ENCODE measurements around the gene KDM4B. TPM values are rescaled to one million over a fixed set of nuclear protein-coding genes. Genes with fewer than 3 reads are reported as not detected.

The KDM4B gene
- total RNA-seq, 1 donor from 2014 or later: 153 TPM

DNA sequence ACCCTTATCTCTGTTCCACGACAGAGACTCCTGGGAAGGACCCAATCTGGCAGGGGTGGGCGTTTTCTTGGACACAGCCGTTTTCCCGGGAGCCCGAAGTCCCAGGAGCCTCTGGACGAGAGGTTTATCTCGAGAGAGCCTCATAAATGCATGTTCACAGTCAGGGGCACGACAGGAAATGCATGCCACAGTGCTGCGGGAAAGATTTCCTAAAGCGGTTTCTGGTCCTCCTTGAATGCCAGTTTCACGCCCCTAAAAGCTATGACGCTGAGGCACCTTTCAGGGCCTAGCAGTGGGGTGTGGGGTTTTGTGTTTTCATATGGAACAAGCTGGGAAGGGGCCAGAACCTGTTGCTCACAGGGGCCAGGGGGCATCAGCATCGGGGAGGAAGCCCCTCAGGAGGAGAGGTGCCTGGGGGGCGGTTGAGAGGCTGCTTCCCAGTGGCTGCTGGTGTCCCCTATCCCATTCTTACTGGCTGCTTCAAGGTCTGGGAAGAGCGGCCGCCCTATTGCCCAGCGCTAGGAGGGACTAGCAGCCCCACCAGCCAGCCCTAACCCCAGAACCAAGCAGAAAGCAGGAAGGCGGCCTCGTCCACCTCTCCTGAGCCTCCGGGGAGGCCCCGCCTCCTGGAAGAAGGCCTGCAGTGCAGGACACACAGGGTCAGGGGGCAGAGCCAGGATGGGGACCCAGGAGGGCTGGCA lies 157.0 kb downstream of the KDM4B start:
- TF ChIP-seq, protein P1, sequence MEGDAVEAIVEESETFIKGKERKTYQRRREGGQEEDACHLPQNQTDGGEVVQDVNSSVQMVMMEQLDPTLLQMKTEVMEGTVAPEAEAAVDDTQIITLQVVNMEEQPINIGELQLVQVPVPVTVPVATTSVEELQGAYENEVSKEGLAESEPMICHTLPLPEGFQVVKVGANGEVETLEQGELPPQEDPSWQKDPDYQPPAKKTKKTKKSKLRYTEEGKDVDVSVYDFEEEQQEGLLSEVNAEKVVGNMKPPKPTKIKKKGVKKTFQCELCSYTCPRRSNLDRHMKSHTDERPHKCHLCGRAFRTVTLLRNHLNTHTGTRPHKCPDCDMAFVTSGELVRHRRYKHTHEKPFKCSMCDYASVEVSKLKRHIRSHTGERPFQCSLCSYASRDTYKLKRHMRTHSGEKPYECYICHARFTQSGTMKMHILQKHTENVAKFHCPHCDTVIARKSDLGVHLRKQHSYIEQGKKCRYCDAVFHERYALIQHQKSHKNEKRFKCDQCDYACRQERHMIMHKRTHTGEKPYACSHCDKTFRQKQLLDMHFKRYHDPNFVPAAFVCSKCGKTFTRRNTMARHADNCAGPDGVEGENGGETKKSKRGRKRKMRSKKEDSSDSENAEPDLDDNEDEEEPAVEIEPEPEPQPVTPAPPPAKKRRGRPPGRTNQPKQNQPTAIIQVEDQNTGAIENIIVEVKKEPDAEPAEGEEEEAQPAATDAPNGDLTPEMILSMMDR (IDR thresholded peaks at IDR 0.05; ENCODE audit: partially characterized antibody, unreplicated experiment): no peak
- Mint-ChIP-seq H3K27me3 (ENCODE audit: unreplicated experiment) (peaks cover 21% of the 10 kb centered on the region), H3K4me1 (ENCODE audit: low read depth, unreplicated experiment) (peaks cover 30% of the 10 kb centered on the region), H3K36me3 (ENCODE audit: unreplicated experiment) (no peaks in the 10 kb centered on the region), H3K4me3 (ENCODE audit: unreplicated experiment) (no peak overlapping the region), H3K27ac (ENCODE audit: unreplicated experiment) (no peak overlapping the region), H3K9me3 (ENCODE audit: unreplicated experiment) (peaks cover 23% of the 10 kb centered on the region)
- DNase-seq: no peak

DNA sequence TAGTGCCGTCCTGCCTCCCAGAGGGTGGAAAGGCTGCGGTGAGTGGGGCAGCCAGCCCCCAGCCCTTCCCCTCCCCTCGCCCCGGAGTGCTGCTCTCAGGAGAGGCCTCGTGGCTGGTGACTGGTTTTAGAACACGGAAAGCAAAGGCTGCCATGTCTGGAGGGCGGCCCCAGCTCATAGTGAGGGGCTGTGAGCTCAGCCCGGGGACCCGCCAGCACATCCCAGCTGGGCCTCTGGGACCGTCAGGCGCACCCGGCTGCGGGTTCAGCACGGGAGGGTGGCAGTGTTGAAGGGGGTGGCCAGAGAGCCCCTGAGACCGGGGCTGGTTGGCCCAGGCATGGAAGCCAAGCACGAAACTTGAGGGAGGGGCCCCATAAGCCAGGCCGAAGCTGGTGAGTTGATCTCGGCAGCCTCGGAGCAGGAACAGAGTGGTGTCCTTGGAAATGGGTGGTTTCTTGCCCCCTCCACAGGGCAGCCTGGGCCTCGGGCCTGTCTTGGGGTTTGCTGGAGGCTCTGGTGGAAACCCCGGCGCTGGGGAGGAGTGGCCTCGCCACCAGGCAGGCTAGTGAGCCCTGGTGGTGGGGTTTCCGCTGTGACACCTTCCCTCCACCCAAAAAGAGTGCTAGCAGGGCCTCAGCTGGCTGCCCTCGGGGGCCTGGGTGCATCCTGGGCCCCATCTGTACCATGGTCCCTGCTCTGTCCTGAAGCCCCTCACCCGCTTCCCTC lies 157.7 kb downstream of the KDM4B start:
- Mint-ChIP-seq H3K4me1 (ENCODE audit: low read depth, unreplicated experiment) (peaks cover 23% of the 10 kb centered on the region), H3K36me3 (ENCODE audit: unreplicated experiment) (no peaks in the 10 kb centered on the region), H3K27ac (ENCODE audit: unreplicated experiment) (no peak overlapping the region), H3K4me3 (ENCODE audit: unreplicated experiment) (no peak overlapping the region), H3K9me3 (ENCODE audit: unreplicated experiment) (peaks cover 23% of the 10 kb centered on the region), H3K27me3 (ENCODE audit: unreplicated experiment) (peaks cover 17% of the 10 kb centered on the region)
- DNase-seq: no peak
- TF ChIP-seq, protein P1 (IDR thresholded peaks at IDR 0.05; ENCODE audit: partially characterized antibody, unreplicated experiment): no peak

DNA sequence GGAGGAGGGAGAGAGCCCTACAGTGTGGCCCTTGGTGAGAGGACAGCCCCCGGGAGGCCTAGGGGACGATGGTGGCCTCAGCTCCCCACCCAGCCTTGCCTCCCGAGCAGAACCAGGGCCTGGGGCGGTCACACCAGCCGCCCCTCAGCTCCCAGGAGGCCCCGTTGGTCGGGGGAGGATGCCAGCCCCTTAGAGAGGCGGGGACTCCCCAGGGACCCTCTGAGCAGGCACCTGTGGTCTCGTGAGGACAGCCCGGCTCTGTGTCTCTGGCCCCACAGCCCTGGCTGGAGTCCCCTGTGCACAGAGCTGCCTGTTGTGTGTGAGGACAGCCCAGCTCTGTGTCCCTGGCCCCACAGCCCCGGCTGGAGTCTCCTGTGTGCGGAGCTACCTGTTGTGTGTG lies 158.8 kb downstream of the KDM4B start:
- no peak overlapping the region for H3K4me3 Mint-ChIP-seq (ENCODE audit: unreplicated experiment)
- H3K4me1 Mint-ChIP-seq (ENCODE audit: low read depth, unreplicated experiment): peaks cover 21% of the 10 kb centered on the region
- peaks cover 21% of the 10 kb centered on the region for H3K9me3 Mint-ChIP-seq (ENCODE audit: unreplicated experiment)
- TF ChIP-seq, protein P1 (IDR thresholded peaks at IDR 0.05; ENCODE audit: partially characterized antibody, unreplicated experiment): no peak
- no peaks in the 10 kb centered on the region for H3K36me3 Mint-ChIP-seq (ENCODE audit: unreplicated experiment)
- peaks cover 16% of the 10 kb centered on the region for H3K27me3 Mint-ChIP-seq (ENCODE audit: unreplicated experiment)
- DNase-seq: no peak
- no peak overlapping the region for H3K27ac Mint-ChIP-seq (ENCODE audit: unreplicated experiment)

DNA sequence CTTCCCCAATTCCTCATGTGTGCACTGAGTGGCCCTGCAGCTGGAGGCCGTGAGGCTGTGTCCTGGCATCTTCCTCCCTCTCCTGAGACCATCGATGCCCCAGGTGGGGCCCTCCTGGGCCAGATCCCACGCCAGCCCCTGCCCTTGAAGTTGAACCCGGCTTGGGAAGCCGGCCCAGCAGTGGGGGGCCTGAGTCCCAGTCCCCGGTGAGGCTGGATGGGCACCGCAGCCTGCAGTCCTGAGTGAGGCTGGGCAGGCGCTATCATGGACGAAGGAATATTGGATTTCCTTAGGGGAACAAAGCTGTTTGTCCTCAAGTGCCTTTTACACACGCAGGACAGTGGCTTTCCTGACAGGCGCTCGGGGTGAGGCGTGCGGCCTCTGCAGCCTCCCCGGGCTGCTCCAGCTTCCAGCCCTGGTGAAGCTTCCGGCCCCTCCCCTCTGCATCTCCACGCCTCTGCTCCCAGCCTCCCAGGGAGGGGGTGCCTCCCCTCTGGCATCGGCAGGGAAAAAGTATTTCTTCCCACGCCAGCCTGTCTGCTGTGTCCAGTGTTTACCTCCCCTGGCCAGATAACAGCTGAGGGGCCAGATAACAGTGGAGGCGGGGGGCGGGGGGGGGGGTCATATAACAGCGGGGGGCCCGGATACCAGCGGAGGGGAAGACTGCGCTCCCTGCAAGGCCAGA lies 159.5 kb downstream of the KDM4B start:
- TF ChIP-seq, protein P1 (IDR thresholded peaks at IDR 0.05; ENCODE audit: partially characterized antibody, unreplicated experiment): no peak
- DNase-seq: no peak
- H3K27ac Mint-ChIP-seq (ENCODE audit: unreplicated experiment): no peak overlapping the region
- peaks cover 15% of the 10 kb centered on the region for H3K27me3 Mint-ChIP-seq (ENCODE audit: unreplicated experiment)
- no peaks in the 10 kb centered on the region for H3K36me3 Mint-ChIP-seq (ENCODE audit: unreplicated experiment)
- H3K4me1 Mint-ChIP-seq (ENCODE audit: low read depth, unreplicated experiment): peaks cover 19% of the 10 kb centered on the region
- H3K9me3 Mint-ChIP-seq (ENCODE audit: unreplicated experiment): peaks cover 19% of the 10 kb centered on the region
- no peak overlapping the region for H3K4me3 Mint-ChIP-seq (ENCODE audit: unreplicated experiment)

All from glutamatergic neuron (in vitro differentiated cells).